ENCODE results near the gene CFAP99.

DNA sequence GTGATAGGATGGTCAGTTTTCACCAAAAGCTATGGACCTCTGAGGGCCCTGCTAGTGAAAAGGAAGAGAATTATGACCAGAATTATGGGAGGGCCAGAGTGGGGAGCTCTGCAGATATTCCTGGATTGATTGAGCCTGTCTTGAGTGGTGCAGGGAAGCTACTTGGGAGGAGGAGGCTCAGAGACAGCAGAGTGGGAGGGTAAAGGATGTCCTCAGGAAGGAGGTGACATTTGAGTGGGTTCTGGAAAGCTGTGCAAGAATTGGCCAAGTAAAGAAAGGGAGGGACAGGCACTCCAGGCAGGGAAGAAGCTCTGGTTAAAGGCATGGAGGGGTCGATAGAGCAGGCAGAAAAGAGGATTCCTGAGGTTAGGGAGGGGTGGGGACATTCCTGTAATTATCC is 74.2 kb downstream of the CFAP99 start:
- TF ChIP-seq, protein P1, sequence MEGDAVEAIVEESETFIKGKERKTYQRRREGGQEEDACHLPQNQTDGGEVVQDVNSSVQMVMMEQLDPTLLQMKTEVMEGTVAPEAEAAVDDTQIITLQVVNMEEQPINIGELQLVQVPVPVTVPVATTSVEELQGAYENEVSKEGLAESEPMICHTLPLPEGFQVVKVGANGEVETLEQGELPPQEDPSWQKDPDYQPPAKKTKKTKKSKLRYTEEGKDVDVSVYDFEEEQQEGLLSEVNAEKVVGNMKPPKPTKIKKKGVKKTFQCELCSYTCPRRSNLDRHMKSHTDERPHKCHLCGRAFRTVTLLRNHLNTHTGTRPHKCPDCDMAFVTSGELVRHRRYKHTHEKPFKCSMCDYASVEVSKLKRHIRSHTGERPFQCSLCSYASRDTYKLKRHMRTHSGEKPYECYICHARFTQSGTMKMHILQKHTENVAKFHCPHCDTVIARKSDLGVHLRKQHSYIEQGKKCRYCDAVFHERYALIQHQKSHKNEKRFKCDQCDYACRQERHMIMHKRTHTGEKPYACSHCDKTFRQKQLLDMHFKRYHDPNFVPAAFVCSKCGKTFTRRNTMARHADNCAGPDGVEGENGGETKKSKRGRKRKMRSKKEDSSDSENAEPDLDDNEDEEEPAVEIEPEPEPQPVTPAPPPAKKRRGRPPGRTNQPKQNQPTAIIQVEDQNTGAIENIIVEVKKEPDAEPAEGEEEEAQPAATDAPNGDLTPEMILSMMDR (conservative IDR thresholded peaks at IDR 0.05 in 1 of 2, IDR thresholded peaks at IDR 0.05 in 1 of 2; ENCODE audit: low read depth in 1 of 2, low read length in 2 of 2), result no peak
- no peak for TF ChIP-seq EZH2 (IDR thresholded peaks at IDR 0.05; ENCODE audit: low read length, missing control alignments)

Data from fibroblast of lung (primary cell).